ENCODE results near the gene DARS1.

DARS1 gene

DNA sequence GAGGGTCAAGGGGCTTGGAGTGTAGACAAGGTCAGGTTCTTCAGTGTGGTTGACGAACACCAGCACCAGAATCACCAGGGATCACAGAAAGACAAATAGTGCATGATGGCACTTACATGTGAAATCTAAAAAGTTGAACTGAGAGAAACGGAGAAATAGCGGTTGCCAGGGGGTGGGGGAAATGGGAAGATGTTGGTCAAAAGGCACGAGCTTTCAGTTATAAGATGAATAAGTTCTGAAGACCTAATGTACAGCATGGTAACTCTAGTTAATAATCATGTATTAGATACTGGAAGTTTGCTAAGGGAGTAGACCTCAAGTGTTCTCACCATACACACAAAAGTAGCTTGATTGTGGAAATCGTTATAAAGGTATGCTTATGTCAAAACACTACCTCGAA is 43.7 kb upstream of the DARS1 start:
- H3K9ac ChIP-seq (ENCODE audit: low read length), result no peak overlapping the region
- H3K27me3 ChIP-seq (ENCODE audit: insufficient read depth, low read length), result no peaks in the 10 kb centered on the region
- no peak overlapping the region for H3K4me2 ChIP-seq (ENCODE audit: low read length)
- no peak for TF ChIP-seq EZH2 (IDR thresholded peaks at IDR 0.05; ENCODE audit: borderline replicate concordance, low read length)
- H3K9me2 ChIP-seq (ENCODE audit: low read depth, low read length), result no peaks in the 10 kb centered on the region
- H3K36me3 ChIP-seq (ENCODE audit: insufficient read depth, low read length), result no peaks in the 10 kb centered on the region
- no peaks in the 10 kb centered on the region for H3F3A ChIP-seq (ENCODE audit: insufficient read depth, low read length)
- peaks cover 15% of the 10 kb centered on the region for H3K4me1 ChIP-seq (ENCODE audit: insufficient read depth, low read length, severe bottlenecking)
- H2AFZ ChIP-seq (ENCODE audit: low read length), result no peak overlapping the region
- H3K9me3 ChIP-seq (ENCODE audit: low read length), result no peaks in the 10 kb centered on the region
- H3K4me3 ChIP-seq (ENCODE audit: low read depth, low read length, poor library complexity, severe bottlenecking), result no peak overlapping the region
- H3K27ac ChIP-seq (ENCODE audit: low read depth, low read length, poor library complexity, severe bottlenecking), result no peak overlapping the region
- no peaks in the 10 kb centered on the region for H4K20me1 ChIP-seq (ENCODE audit: insufficient read depth, low read length)
- H3K79me2 ChIP-seq (ENCODE audit: insufficient read depth, low read length), result no peaks in the 10 kb centered on the region

DNA sequence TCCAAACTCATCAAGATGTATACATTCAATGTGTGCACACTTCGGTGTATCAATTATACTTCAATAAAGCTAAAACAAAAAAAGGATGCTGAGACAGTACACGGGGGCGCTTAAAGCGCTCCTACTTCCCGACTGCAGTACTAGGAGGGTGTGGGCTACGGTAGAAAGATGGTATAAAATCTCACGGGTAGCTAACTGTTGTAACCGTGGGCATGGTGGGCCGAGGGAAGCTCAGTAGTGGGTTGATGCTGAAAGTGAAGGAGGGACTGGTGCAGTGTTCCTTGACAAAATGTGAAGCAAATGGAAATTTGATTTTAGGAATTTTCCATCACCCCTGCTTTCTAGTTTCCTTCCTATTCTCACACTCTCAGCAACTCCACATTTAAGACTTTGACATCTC is 42.6 kb upstream of the DARS1 start:
- Histone ChIP-seq H3F3A (ENCODE audit: insufficient read depth, low read length) (no peaks in the 10 kb centered on the region), H3K9me2 (ENCODE audit: low read depth, low read length) (no peaks in the 10 kb centered on the region), H3K4me2 (ENCODE audit: low read length) (no peak overlapping the region), H3K79me2 (ENCODE audit: insufficient read depth, low read length) (no peaks in the 10 kb centered on the region), H4K20me1 (ENCODE audit: insufficient read depth, low read length) (no peaks in the 10 kb centered on the region), H3K27me3 (ENCODE audit: insufficient read depth, low read length) (no peaks in the 10 kb centered on the region), H2AFZ (ENCODE audit: low read length) (no peak overlapping the region), H3K4me3 (ENCODE audit: low read depth, low read length, poor library complexity, severe bottlenecking) (no peak overlapping the region), H3K36me3 (ENCODE audit: insufficient read depth, low read length) (no peaks in the 10 kb centered on the region), H3K9ac (ENCODE audit: low read length) (no peak overlapping the region), H3K4me1 (ENCODE audit: insufficient read depth, low read length, severe bottlenecking) (peaks cover 15% of the 10 kb centered on the region), H3K27ac (ENCODE audit: low read depth, low read length, poor library complexity, severe bottlenecking) (no peak overlapping the region), H3K9me3 (ENCODE audit: low read length) (no peaks in the 10 kb centered on the region)
- TF ChIP-seq EZH2 (IDR thresholded peaks at IDR 0.05; ENCODE audit: borderline replicate concordance, low read length) (no peak), CTCF (IDR thresholded peaks at IDR 0.05; ENCODE audit: low read length) (no peak)

- TF ChIP-seq CTCF (IDR thresholded peaks at IDR 0.05; ENCODE audit: low read length) (no peak), EZH2 (IDR thresholded peaks at IDR 0.05; ENCODE audit: borderline replicate concordance, low read length) (no peak)
- Histone ChIP-seq H3K4me3 (ENCODE audit: low read depth, low read length, poor library complexity, severe bottlenecking) (no peak overlapping the region), H3K79me2 (ENCODE audit: insufficient read depth, low read length) (no peaks in the 10 kb centered on the region), H3K9me2 (ENCODE audit: low read depth, low read length) (no peaks in the 10 kb centered on the region), H4K20me1 (ENCODE audit: insufficient read depth, low read length) (no peaks in the 10 kb centered on the region), H3F3A (ENCODE audit: insufficient read depth, low read length) (no peaks in the 10 kb centered on the region), H3K27ac (ENCODE audit: low read depth, low read length, poor library complexity, severe bottlenecking) (no peak overlapping the region), H2AFZ (ENCODE audit: low read length) (no peak overlapping the region), H3K36me3 (ENCODE audit: insufficient read depth, low read length) (no peaks in the 10 kb centered on the region), H3K9me3 (ENCODE audit: low read length) (no peaks in the 10 kb centered on the region), H3K4me2 (ENCODE audit: low read length) (no peak overlapping the region), H3K27me3 (ENCODE audit: insufficient read depth, low read length) (no peaks in the 10 kb centered on the region), H3K4me1 (ENCODE audit: insufficient read depth, low read length, severe bottlenecking) (peaks cover 15% of the 10 kb centered on the region), H3K9ac (ENCODE audit: low read length) (no peak overlapping the region)
These were observed 41.7 kb upstream of the DARS1 start for GRCh38 chr2:136027112-136027511.
